Activated CD4-positive, CD25-positive, alpha-beta regulatory T cell (primary cell): ENCODE results near the gene LTBP1.
"Not testable (repeated sequence)": the region's sequence is repeated elsewhere in the genome, so short reads cannot be mapped to it uniquely, and the experiment has no call there.

Experiments used
- DNase-seq, 4 experiments: peaks; one replicate each; lab custom pipeline; 2025; lab: John Stamatoyannopoulos, UW

Gene LTBP1

GRCh38 chr2:33343387-33343895 is 396.7 kb downstream of the LTBP1 start:
- DNase-seq: no peak

GRCh38 chr2:33344230-33344629 is 397.5 kb downstream of the LTBP1 start:
- no peak for DNase-seq

GRCh38 chr2:33347856-33348255 is 401.1 kb downstream of the LTBP1 start:
- no peak for DNase-seq

- no peak for DNase-seq
Measured at GRCh38 chr2:33350632-33351031, 403.9 kb downstream of the LTBP1 start.

GRCh38 chr2:33351781-33352180 is 405.0 kb downstream of the LTBP1 start:
- no peak for DNase-seq

GRCh38 chr2:33354981-33355380 is 408.2 kb downstream of the LTBP1 start:
- no peak for DNase-seq

GRCh38 chr2:33358878-33359277 is 412.1 kb downstream of the LTBP1 start:
- no peak for DNase-seq

- no peak for DNase-seq
Measured at GRCh38 chr2:33363325-33364298, 416.9 kb downstream of the LTBP1 start.

GRCh38 chr2:33365264-33365970 is 418.7 kb downstream of the LTBP1 start:
- DNase-seq: no peak

GRCh38 chr2:33366473-33366872 is 419.7 kb downstream of the LTBP1 start:
- no peak for DNase-seq

GRCh38 chr2:33368524-33368923 is 421.8 kb downstream of the LTBP1 start:
- DNase-seq: not testable (repeated sequence)

- no peak for DNase-seq
Measured at GRCh38 chr2:33369191-33369590, 422.4 kb downstream of the LTBP1 start.

GRCh38 chr2:33370636-33371265 is 424.0 kb downstream of the LTBP1 start:
- DNase-seq: no peak

GRCh38 chr2:33371304-33372090 is 424.7 kb downstream of the LTBP1 start:
- DNase-seq: no peak

- no peak for DNase-seq
Measured at GRCh38 chr2:33372940-33373553, 426.3 kb downstream of the LTBP1 start.

- DNase-seq: no peak
Measured at GRCh38 chr2:33373986-33374385, 427.2 kb downstream of the LTBP1 start.

- DNase-seq: no peak
Measured at GRCh38 chr2:33375054-33375453, 428.3 kb downstream of the LTBP1 start.

GRCh38 chr2:33377048-33377447 is 430.3 kb downstream of the LTBP1 start:
- DNase-seq: no peak

GRCh38 chr2:33378556-33379210 is 431.9 kb downstream of the LTBP1 start:
- no peak for DNase-seq

- no peak for DNase-seq
Measured at GRCh38 chr2:33380001-33380609, 433.4 kb downstream of the LTBP1 start.
